Lung microvascular endothelial cell (primary cell): ENCODE measurements around the gene CCDC71. TPM values are rescaled to one million over a fixed set of nuclear protein-coding genes. Genes with fewer than 3 reads are reported as not detected.

ENCODE experiments used
- DNase-seq, 2 donors: peaks; one replicate each; pipeline versions ENCODE4 v3.0.0 to v3.0.0-alpha.2; 2010; ENCODE audit warnings: low read depth in 2 of 2
- total RNA-seq: library from RNA; depleted of rRNA; stranded (reverse); fragments of >200 nt; gene quantifications from 2 replicates; pipeline ENCODE4 v1.2.1, GENCODE V29; 2014

CCDC71 gene
- total RNA-seq, 1 donor from 2014 or later = 20.2 TPM

DNA sequence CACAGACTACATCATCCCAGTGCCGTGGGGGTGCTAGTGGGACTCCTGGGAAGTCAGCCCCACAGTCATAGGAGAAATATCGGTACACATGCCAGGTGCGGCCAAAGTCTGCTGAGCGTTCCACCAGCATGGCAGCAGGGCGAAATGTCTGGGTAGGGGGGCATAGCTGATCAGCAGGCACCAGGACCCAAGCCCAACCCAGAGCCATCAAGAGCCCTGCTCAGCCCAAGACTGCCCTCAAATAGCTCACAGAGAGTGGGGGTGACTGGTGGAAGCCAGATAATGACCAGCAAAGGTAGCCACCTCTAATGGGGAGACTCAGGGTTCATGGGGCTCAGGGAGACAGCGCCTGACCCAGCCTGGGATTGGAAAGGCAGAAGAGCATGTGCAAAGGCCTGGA lies 34.6 kb downstream of the CCDC71 start:
- no peak for DNase-seq

DNA sequence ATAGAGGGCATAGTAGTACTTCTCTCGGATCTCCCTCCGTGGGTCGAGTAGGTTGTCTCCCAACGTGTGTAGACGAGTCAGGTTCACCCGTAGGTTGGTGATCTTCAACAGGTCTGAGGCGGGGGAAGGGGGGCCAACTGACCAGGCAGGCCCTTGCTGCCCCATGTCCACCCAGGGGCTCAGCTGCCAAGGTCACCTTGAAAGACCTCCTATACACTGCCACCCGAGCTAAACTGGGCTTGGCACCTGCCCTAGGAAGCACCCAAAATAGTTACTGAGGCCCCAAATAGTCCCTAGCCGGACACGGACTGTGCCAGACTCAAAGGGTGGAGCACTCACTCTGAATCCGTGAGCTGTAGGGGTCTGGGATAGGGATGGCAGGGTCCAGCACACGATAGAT lies 35.1 kb downstream of the CCDC71 start:
- DNase-seq = no peak

DNA sequence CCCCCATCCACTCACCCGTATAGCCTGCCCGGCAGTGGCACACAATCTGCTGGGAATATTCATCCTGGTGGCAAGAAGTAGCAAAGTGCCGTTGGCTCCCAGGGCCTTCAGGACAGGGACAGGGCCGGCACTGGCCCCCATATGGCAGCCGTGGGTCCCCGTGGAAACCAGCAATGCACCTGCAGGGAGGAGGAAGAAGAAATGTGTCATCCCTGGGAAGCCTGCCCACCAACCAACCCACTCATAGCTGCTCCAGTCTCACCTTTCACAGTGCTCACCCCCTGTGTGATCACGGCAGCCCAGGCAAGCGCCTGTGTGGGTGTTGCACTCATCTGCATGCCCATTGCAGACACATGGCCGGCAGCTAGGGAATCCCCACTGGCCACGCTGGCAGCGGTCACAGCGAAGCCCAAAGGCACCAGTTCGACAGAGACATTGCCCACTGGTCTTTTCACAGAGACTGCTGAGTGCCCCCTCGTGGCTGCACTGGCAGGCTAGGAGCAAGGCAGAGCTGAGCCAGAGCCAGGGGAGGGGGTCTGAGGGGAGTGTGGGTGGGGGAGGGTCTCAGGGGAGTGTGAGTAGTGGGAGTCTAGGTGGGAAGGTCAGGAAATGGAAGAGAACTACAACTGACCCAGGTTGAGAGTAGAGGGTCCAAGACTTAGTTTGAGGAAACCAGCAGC lies 41.0 kb downstream of the CCDC71 start:
- DNase-seq = peak in 1 of 2 donors; percentile 24

DNA sequence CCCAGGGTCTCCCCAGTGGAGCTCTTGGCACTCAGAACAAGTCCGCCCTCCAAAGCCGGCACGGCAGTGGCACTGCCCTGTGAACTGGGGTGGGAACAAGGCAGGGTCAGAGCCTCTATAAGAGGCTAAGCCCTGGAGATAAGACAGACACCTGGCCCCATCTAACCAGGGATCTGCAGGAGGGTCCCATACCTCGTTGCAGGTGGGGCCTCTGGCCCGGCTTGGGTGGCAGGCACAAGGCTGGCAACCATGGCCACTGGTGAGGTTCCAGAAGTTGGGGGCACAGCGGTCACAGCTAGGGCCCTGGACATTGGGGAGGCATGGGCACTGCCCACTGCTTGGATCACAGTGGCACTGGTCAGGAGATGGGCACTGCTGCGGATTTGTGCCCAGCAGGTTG lies 41.9 kb downstream of the CCDC71 start:
- DNase-seq = no peak

DNA sequence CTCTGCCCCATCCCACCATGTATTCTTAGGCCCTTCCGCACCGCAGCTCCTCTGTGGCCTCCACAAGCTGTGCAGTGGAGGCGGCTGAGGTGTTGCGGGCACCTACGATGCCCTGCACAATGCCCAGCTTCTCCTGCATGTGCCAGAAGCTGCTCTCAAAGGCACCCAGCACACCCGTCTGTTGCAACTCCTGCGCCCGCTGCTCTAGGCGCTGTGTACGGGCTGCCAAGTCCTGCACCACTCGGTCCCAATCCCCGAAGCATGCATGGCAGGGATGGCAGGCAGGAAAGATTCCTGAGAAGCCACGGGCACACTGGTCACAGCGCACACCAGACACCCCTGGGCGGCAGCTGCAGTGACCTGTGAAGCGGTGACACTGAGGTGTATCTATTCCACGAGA lies 42.4 kb downstream of the CCDC71 start:
- DNase-seq = no peak

DNA sequence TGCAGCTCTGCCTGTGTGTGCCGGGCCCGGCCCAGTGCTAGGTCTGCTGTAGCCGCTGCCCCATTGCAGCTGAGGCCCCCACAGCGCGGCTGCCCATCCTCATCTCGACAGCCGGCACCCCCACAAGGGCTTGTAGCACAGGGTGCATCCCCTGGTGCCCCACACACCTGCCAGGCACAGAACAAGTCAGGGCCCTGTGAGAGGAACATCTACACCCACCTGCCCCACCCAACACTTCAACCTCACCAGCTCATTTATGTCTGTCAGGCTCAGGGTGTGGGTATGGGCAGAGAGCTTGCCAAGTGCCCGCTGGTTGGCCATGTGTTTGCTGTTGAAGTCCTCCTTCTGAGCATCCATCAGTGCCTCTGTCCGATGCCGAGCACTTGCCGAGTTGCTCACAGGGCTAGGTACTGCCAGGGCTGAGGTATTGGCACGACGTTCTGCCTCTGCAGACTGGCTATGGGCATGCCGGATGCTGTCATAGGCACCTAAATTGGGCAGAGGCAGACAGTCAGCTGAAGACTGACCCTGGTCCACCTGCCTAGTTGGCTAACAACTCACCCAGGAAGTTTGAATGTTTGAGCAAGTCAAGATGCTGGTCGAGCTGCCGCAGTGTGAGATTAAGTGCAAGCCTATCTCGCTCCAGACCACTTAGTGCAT lies 43.1 kb downstream of the CCDC71 start:
- no peak for DNase-seq

DNA sequence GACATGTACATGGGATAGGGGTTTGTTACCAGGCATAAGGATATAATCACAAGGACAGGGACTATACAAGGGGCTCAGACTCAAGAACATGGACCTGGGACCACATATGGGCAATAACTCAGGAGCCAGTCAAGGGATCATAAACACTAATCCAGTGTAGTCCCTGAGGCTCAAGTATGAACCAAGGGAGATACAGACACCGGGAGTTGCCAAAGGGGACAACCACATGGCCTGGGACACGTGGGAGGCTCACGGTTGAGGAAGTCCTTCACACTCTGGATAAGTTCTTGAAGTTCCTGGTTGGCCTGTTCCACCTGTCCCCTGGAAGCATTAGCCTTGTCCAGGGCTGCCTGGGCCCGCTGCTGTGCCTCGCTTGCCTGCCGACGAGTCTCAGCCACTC lies 43.7 kb downstream of the CCDC71 start:
- no peak for DNase-seq

DNA sequence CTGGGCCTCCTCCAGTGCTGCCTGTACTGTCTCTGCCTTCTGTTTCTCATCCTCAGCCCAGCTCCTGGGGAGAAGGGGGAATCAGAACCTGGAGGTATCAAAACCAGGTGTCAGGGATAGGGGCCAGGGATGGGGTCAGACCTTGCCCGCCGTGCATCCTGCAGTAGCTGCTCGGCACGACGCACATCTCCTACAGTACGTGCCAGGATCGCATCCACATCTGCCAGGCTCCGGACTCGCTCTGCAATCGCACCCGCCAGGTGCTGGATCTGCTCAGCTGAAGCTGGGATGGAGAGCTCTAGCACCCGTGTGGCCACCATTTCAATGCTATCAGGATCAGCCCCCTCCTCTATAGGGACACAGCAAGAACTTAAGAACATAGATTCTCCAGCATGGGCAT lies 44.1 kb downstream of the CCDC71 start:
- DNase-seq = no peak

DNA sequence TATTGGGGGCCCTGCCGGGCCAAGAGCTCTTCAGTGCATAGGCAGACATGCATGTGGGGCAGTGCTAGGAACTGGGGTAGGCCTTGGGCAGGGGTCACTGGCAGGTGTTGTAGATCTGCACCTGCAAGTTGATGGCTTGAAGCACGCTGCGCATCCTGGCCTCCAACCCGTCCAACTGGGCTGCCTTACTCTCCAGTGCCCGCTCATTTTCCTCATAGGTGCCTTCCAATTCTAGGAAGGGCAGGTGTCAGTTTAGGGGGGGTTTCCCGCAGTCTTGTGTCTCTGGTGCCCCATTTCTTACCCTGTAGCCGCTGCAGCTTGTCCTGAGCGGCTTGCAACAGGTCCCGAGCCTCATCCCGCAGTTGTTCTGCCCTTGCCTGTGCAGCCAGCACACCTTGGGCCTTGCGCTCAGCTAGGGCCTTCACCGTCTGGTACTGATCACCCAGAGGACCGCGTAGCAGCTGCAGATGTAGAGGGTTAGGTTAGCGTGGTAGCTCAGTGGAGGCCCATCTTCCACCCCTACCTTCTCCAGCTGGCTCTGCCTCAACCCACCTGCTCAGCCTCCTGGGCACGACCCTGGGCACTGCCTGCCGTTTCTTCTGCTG lies 44.9 kb downstream of the CCDC71 start:
- no peak for DNase-seq

DNA sequence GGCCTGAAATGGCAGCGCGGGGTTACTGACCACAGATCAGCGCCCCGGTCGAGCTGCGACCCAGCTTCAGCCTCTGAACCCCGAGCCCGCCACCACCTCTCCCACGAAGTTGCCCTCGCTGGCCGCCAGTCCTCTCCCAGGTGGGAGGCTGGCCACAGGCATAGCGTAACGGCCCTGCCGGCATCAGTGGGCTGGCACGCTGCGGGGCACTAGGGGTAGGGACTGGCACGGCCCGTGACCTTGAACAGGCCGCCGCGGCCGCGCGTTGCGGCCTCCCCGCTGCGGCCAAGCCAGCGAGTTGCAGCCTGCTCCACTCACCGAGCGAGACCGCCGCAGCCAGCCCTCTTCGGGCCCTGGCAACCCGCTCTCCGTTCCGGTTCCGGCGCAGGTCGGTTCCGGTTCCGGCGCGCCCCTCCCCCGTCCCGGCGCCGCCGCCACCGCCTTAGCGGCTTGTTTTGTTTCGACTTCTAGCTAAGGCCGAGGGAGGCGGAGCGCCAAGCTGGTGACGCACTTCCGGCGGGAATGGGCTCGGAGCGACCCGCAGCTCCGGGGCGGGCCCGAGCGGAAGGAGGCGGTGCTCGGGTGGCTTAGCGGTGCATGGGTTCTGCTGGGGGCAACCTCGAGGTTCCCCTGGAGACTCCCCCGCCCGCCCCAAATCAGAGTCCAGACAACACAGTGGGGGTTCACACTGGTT lies 45.5 kb downstream of the CCDC71 start, which contains the start of gene USP19:
USP19 (minus strand) TSS at position 386 of the 694 bp plus-strand sequence. CDS start 1,678 bp downstream, outside the sequence.
- DNase-seq = peak; percentile 92 to 95

DNA sequence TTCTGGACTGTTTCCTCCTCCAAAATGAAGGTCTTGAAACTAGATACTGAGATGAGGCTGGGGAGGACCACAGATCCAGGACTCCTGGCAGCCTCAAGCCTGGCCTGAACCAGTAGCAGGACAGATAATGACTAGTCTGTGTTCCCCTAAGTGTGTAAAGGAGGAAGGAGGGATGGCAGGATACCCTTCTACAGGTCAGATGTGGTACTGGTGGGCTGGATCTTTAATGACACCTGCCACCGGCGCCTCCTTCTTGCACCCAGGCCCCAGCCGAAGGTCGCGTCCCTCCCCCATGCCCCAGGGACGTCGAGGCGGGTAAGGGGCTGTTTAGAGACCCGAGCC lies 46.1 kb downstream of the CCDC71 start:
- peak in 1 of 2 donors; percentile 13 for DNase-seq

DNA sequence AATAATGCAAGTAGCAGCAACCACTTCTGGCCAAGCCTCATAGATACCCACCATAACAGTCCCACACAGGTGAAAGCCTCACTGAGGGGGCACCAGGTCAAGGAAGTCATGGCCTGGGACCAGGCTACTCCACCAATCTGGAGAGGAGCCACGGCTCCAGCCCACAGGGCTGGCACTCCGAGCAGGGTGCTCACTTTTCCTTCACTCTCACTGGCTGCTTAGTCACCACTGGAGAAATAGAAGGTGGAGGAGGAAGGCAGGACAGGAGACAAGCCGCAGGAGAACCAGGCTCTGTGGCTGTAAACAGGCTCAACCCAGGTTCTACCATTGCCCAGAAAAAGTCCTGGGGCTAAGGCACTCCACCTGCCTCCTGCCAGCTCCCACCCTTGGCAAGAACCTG lies 46.7 kb downstream of the CCDC71 start:
- peak in 1 of 2 donors; percentile 17 for DNase-seq

DNA sequence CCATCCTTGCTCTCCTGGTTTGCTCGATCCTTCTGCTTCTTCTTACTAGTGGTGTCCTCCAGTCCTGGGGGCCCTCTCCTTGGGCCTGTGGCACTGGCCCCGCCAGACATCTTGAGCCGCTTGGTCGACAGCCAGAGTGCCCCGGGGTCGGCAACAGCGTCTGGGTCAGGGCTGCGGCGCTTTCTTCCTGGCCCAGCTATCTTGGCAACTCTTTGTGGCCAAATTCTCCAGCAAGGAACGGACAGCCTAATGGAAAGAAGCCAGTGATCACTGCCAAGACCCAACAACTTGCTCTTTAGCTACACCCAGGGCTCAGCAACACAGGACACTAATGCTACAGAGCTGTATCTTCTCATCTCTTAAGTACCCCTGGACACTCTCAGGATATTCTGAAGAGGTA lies 47.1 kb downstream of the CCDC71 start:
- DNase-seq = no peak

Other genes starting within 250 kb of the CCDC71 start
- gene ARIH2, start 247.5 kb downstream of the CCDC71 start, total RNA-seq = 46.0 and 69.0 TPM in 2 replicates
- gene P4HTM, start 176.1 kb downstream of the CCDC71 start, total RNA-seq = 1.6 and 5.7 TPM in 2 replicates
- 61.5 and 99.6 TPM in 2 replicates for gene WDR6, start 158.9 kb downstream of the CCDC71 start, total RNA-seq
- gene DALRD3, start 147.8 kb downstream of the CCDC71 start, total RNA-seq = 29.4 and 30.6 TPM in 2 replicates
- 57.1 and 76.4 TPM in 2 replicates for gene NDUFAF3, start 144.2 kb downstream of the CCDC71 start, total RNA-seq
- 130 and 331 TPM in 2 replicates for gene IMPDH2, start 136.9 kb downstream of the CCDC71 start, total RNA-seq
- 52.3 and 56.0 TPM in 2 replicates for gene QRICH1, start 72.3 kb downstream of the CCDC71 start, total RNA-seq
- 325 and 387 TPM in 2 replicates for gene QARS1, start 61.6 kb downstream of the CCDC71 start, total RNA-seq
- 21.6 and 36.9 TPM in 2 replicates for gene USP19, start 45.5 kb downstream of the CCDC71 start, total RNA-seq
- gene LAMB2, start 33.3 kb downstream of the CCDC71 start, total RNA-seq = 580 and 1,189 TPM in 2 replicates
- 46.9 and 144 TPM in 2 replicates for gene KLHDC8B, start 5.3 kb upstream of the CCDC71 start, total RNA-seq
- 1.3 and 1.8 TPM in 2 replicates for gene C3orf62, start 110.9 kb upstream of the CCDC71 start, total RNA-seq
- 17.7 and 23.2 TPM in 2 replicates for gene USP4, start 173.7 kb upstream of the CCDC71 start, total RNA-seq
- gene GPX1, start 192.0 kb upstream of the CCDC71 start, total RNA-seq = 468 and 667 TPM in 2 replicates
- gene RHOA, start 245.6 kb upstream of the CCDC71 start, total RNA-seq = 401 and 472 TPM in 2 replicates
- 13.5 and 23.8 TPM in 2 replicates for gene TCTA, start 246.1 kb upstream of the CCDC71 start, total RNA-seq